Muscle layer of colon (tissue), 2 donors: ENCODE data around the gene LRP2BP.

Experiments used
- H3K27ac ChIP-seq: one replicate; pipeline ENCODE4 v1.7.0; 2013; ENCODE audit warnings: low read depth, mild to moderate bottlenecking, low read length, moderate library complexity
- H3K27me3 ChIP-seq, 2 donors: one replicate each; pipeline ENCODE4 v1.7.0; 2013; ENCODE audit warnings: low read length in 2 of 2, mild to moderate bottlenecking in 2 of 2; ENCODE audit not compliant: insufficient read depth in 2 of 2, control insufficient read depth in 1 of 2
- H3K36me3 ChIP-seq: one replicate; pipeline ENCODE4 v1.7.0; 2013; ENCODE audit warnings: mild to moderate bottlenecking, low read length; ENCODE audit not compliant: insufficient read depth
- H3K4me1 ChIP-seq: one replicate; pipeline ENCODE4 v1.7.0; 2013; ENCODE audit warnings: mild to moderate bottlenecking, low read length; ENCODE audit not compliant: insufficient read depth
- H3K4me3 ChIP-seq, 2 donors: one replicate each; pipeline ENCODE4 v1.7.0; 2013; ENCODE audit warnings: low read length in 2 of 2, low read depth in 1 of 2, mild to moderate bottlenecking in 1 of 2, moderate library complexity in 1 of 2
- H3K9ac ChIP-seq: one replicate; pipeline ENCODE4 v1.7.0; 2013; ENCODE audit warnings: low read length
- H3K9me3 ChIP-seq: one replicate; pipeline ENCODE4 v1.7.0; 2013; ENCODE audit warnings: mild to moderate bottlenecking, low read length
- donor health status: abdominal sarcoma.
- donor health status: Adenocarcinoma of cecum.

LRP2BP gene

DNA sequence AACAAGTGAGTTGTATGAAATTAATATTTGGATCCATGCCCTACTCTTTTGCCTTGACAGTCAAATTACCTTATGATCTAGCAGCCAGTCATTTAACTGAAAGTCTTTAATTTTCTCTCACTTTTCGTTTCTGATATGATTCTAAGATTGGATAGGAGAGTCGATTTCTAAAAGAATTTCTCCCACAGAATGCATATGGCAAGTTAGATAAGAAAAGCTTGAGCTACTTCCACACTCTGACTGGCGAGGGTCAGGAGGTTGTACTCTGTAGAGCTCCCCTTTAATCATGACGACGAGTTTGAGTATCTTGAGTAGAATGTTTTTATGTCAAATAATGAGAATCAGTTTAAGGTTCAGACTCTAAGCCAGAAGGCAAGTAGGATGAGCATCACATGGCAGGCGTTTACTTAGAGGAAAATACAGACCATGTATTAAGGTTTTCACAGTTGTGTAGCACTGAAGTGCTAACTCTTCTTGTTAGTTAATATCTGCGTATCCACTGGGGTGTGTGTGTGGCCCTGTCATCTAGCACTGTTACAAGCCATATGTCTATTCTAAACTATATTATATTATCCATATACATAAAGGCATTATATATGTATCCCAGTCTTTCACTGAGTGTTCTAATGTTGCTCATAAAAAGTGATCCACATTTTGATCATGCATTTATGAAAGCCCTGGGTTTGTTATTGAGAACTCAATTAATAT is 37.8 kb downstream of the LRP2BP start:
- Histone ChIP-seq H3K27ac (no peak overlapping the region), H3K36me3 (peaks cover 3% of the 10 kb centered on the region)

DNA sequence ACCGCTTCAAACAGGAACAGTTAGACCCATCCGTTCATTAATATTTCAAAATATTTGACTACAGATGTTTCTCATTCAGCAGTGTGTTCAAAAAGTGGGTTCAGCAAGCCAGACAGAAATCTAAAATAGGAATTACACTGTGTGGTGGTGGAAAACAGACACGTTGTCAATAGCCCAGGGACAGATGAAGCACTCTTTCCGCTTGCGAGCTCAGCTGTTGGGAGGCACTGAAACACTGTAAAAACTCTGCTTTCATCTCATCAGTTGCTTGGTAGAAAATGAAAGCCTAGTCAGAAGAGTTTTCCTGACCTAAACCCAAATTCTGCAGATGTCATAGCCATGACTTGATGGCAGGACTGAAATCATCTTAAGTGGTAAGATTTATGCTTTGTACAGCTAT is 38.5 kb downstream of the LRP2BP start:
- Histone ChIP-seq H3K36me3 (peaks cover 8% of the 10 kb centered on the region), H3K9ac (no peak overlapping the region), H3K4me1 (no peaks in the 10 kb centered on the region), H3K27ac (no peak overlapping the region), H3K9me3 (no peaks in the 10 kb centered on the region), H3K4me3 (no peak overlapping the region), H3K27me3 (no peaks in the 10 kb centered on the region)

More for the DNA sequence above, 37.8 kb downstream of the LRP2BP start:
- Histone ChIP-seq H3K27me3 (no peaks in the 10 kb centered on the region), H3K4me3 (no peak overlapping the region), H3K9ac (no peak overlapping the region), H3K4me1 (no peaks in the 10 kb centered on the region), H3K9me3 (no peaks in the 10 kb centered on the region)

DNA sequence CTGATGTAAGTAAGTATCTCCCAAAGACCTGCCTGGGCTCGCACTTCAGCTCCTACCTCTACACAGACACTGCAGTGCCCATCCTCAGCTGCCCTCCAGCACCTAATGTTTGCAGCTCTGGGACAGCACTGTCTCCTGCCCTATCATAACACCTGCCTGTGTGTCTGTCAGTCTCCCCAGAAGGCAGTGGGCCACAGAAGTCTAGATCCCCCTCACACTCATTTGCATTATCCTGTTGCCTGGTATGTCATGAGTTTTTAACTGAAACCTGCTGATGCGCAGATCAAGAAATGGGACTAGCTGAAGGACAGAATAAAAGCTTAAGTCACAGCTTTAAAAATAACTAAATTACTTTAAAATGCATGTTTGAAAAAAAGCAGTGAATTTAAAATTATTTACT is 43.0 kb downstream of the LRP2BP start:
- Histone ChIP-seq H3K4me3 (no peak overlapping the region), H3K9me3 (no peaks in the 10 kb centered on the region), H3K27ac (no peak overlapping the region), H3K36me3 (peaks cover 14% of the 10 kb centered on the region), H3K9ac (no peak overlapping the region), H3K4me1 (no peaks in the 10 kb centered on the region), H3K27me3 (no peaks in the 10 kb centered on the region)

DNA sequence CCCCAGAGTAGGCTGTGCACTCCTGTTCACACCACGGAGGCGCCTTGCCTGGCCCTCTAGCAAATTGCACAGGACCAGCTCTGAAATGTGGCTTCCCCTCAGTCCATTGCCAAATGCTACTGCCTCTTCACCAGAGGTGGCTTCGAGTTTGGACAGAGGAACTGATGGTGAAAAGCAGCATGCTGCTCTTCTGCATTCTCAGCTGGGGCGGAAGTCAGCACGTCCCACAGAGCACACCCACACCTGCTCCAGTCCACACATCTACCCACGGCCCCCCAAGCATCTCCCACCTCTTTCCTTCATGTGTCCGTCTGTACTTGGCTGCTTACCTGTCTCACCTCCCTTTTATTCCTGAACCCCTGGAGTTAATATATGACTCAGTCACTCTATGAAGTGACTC is 43.5 kb downstream of the LRP2BP start:
- Histone ChIP-seq H3K4me1 (no peaks in the 10 kb centered on the region), H3K4me3 (no peak overlapping the region), H3K9me3 (no peaks in the 10 kb centered on the region), H3K27me3 (no peaks in the 10 kb centered on the region), H3K9ac (no peak overlapping the region), H3K36me3 (peaks cover 14% of the 10 kb centered on the region), H3K27ac (no peak overlapping the region)

DNA sequence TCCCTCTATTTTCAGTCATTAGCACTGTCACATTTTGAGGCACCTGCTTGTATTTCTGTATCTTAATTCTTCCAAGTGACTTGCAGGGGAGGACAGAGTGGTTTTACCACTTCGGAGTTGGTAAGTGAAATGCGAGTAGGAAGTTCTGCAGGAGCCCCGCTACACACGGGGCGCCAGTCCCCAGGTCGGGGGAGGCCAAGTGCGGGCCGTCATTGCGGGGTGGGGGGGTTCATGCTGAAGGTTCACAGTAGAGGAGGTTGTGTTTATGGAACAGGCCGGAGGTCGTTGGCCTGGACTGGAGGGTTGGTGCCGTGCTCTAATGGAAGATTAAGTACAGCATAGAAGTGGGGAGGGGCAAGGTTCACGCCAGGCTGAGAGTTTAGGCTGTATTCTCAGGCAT is 44.0 kb downstream of the LRP2BP start:
- Histone ChIP-seq H3K9me3 (no peaks in the 10 kb centered on the region), H3K27ac (no peak overlapping the region), H3K9ac (no peak overlapping the region), H3K36me3 (peaks cover 14% of the 10 kb centered on the region), H3K4me3 (no peak overlapping the region), H3K4me1 (no peaks in the 10 kb centered on the region), H3K27me3 (no peaks in the 10 kb centered on the region)

DNA sequence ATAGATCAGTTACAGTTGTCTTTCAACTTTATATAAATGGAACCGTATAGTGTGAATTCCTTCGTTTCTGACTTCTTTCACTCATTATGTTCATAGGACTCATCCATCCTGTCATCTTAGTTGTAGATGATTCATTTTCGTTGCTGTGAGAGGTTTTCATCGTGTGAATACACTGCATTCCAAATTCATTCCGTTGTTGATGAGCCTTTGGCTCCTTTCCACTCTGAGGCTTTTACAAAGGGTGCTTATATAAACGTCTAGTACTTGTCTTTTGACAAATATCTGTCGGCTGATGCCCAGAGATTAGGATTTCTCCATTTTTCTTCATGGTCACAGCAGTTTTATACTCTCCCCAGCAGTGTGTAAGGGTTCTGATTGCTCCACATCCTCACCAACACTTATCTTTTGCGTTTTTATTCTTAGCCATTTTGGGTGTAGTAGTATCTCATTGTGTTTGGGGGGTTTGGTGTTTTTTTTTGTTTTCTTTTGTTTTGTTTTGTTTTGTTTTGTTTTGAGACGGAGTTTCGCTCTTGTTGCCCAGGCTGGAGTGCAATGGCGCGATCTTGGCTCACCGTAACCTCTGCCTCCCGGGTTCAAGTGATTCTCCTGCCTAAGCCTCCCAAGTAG is 48.6 kb downstream of the LRP2BP start:
- H3K9ac ChIP-seq, result no peak overlapping the region
- no peak overlapping the region for H3K27ac ChIP-seq

DNA sequence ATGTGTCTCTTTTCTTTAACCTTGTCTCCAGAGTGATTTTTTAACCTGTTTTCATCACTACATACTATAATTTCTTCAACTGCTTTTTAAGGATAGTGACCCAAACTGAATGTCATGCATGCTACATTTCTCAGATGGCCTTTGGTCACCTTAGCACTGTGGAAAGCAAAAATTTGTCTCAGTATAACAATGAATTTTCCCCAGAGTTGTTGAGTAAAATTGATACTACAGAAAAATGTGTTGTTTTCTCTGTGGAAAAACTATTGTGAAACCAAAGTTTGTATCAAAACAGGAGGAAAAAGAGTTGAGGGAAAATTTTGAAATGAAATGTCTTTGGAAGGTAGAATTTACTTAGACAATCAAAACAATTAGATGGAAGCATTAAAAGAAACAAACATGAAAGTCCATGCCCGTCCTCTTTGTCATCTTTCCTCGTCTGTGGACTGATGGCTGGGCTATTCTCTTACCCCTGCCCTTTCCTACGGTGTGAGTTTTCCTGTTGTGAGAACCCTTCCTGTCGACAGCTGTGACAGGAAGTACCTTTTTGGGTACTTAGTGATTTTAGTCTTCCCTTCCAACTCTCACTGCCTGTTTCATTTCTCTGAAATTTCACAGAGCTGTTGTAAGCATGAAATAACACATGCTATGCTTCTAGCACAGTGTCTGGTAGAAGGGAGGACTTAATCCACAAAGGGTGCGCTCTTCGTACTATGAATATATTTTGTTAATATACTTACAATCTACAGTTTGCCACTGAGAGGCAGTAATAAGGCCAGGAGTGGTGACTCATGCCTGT is 50.8 kb downstream of the LRP2BP start:
- H3K36me3 ChIP-seq, result peaks cover 3% of the 10 kb centered on the region
- peak overlapping the region; percentile 60 for H3K27ac ChIP-seq
- peaks cover 22% of the 10 kb centered on the region for H3K4me1 ChIP-seq

More for the DNA sequence above, 48.6 kb downstream of the LRP2BP start:
- peaks cover 22% of the 10 kb centered on the region for H3K4me1 ChIP-seq
- peaks cover 6% of the 10 kb centered on the region for H3K36me3 ChIP-seq
- H3K9me3 ChIP-seq, result no peaks in the 10 kb centered on the region
- no peak overlapping the region for H3K4me3 ChIP-seq
- no peaks in the 10 kb centered on the region for H3K27me3 ChIP-seq

DNA sequence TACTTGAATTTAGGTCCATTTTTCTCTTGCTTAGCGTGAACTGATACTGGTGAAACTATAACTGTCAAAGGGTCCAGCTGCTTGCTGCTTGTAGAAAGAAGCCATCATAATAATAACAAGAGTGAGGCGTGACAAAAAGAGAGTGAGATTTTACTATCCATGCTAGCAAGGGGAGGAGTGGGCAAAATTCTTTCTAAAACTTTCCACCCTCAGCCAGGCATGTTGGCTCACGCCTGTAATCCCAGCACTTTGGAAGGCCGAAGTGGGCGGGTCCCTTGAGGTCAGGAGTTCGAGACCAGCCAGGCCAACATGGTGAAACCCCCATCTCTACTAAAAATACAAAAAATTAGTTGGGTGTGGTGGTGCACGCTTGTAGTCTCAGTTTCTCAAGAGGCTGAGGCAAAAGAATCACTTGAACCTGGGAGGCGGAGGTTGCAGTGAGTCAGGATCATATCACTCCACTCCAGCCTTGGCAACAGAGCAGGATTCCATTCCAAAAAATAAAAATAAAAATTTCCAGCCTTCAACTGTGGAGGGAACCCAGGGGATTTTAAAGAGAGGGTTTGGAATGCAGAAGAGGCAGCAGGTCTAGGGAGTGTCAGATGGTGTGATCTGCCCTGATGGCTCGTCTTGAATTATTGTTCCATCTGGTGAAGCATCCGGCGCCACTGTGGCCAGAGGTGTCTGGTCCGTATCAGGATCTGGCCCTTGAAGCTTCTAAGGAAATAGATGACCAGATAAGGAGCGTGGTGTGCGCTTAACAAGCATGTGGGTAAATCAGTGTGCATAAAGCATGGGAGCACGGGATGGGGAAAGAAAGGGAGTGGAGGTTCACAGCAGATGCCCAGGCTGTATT is 51.8 kb downstream of the LRP2BP start:
- peaks cover 5% of the 10 kb centered on the region for H3K36me3 ChIP-seq
- H3K27ac ChIP-seq, result peak overlapping the region; percentile 18

More for the DNA sequence above, 50.8 kb downstream of the LRP2BP start:
- no peak overlapping the region for H3K4me3 ChIP-seq
- H3K9me3 ChIP-seq, result no peaks in the 10 kb centered on the region
- no peak overlapping the region for H3K9ac ChIP-seq
- H3K27me3 ChIP-seq, result no peaks in the 10 kb centered on the region

DNA sequence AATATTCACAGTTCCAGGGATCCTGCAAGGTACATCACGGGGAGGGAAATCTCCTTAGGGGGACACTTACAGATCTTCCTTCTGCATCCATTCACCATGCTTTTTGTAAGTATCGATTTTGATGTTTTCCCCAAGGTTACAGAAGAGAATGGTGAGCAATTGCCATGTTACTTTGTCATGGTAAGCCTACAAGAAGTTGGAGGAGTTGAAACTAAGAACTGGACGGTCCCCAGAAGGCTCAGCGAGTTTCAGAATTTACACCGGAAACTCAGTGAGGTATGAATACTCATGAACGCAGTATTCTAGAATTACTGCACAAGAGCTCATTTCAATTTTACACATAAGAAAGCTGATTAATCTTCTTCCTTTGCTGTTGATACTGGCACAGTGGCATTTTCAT is 53.9 kb downstream of the LRP2BP start:
- Histone ChIP-seq H3K27me3 (no peaks in the 10 kb centered on the region), H3K4me1 (peaks cover 22% of the 10 kb centered on the region), H3K9me3 (peaks cover 8% of the 10 kb centered on the region), H3K4me3 (no peak overlapping the region), H3K36me3 (peaks cover 5% of the 10 kb centered on the region), H3K9ac (no peak overlapping the region), H3K27ac (no peak overlapping the region)

More for the DNA sequence above, 51.8 kb downstream of the LRP2BP start:
- peaks cover 22% of the 10 kb centered on the region for H3K4me1 ChIP-seq
- H3K9ac ChIP-seq, result no peak overlapping the region
- no peak overlapping the region for H3K4me3 ChIP-seq
- H3K9me3 ChIP-seq, result peaks cover 2% of the 10 kb centered on the region
- H3K27me3 ChIP-seq, result no peaks in the 10 kb centered on the region

DNA sequence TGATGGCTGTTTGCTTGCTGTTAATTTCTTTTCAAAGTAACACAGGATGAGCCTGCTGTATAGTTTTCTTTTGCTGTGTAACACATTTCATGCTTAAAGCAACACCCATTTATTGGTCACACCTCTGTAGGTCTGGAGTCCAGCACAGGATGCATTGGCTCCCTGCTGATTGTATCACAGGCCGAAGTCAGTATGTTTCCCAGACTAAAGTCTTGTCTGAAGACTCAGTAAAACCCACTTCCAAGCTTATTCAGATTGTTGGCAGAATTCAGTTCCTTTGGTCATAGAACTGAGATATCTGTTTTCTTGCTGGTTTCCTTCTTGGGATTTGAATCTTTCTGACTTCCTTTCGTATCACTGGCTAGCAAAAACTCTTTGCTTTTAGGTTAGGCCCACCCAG is 54.3 kb downstream of the LRP2BP start:
- Histone ChIP-seq H3K27ac (no peak overlapping the region), H3K4me3 (no peak overlapping the region), H3K9ac (no peak overlapping the region), H3K4me1 (peaks cover 22% of the 10 kb centered on the region), H3K9me3 (peaks cover 8% of the 10 kb centered on the region), H3K27me3 (no peaks in the 10 kb centered on the region), H3K36me3 (peaks cover 5% of the 10 kb centered on the region)

DNA sequence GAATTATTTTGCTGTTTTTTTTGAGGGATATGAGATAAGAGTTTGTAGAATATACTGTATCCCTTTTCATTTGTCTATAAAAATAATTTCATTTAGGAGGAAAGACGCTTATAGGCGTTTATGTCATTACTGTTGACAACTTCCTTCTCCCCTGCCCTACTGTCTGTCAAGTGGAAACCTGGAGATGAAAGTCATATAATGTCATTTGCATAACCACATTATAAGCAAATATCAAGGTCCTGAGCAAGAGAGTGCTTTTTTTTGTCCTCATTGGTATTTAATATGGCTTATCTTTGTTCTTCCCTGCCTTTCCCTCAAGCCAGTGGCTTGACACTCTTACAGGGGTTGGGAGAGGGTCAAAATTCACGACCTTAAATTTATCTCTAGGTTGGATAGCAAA is 55.8 kb downstream of the LRP2BP start:
- Histone ChIP-seq H3K27ac (no peak overlapping the region), H3K4me1 (peaks cover 13% of the 10 kb centered on the region), H3K9me3 (peaks cover 8% of the 10 kb centered on the region), H3K4me3 (no peak overlapping the region), H3K27me3 (no peaks in the 10 kb centered on the region), H3K9ac (no peak overlapping the region), H3K36me3 (peaks cover 5% of the 10 kb centered on the region)
